C4-2B (cell line): ENCODE data around the gene C16orf74.

Source experiments
- ZFX ChIP-seq: fragments of 450-650 bp; IDR thresholded peaks from 2 replicates; pipeline ENCODE4 v1.6.1; 2017
- TF ChIP-seq, protein P1 (sequence below): fragments of 450-650 bp; conservative IDR thresholded peaks from 2 replicates; pipeline ENCODE4 v1.5.1; 2017; ENCODE audit warnings: mild to moderate bottlenecking

DNA sequence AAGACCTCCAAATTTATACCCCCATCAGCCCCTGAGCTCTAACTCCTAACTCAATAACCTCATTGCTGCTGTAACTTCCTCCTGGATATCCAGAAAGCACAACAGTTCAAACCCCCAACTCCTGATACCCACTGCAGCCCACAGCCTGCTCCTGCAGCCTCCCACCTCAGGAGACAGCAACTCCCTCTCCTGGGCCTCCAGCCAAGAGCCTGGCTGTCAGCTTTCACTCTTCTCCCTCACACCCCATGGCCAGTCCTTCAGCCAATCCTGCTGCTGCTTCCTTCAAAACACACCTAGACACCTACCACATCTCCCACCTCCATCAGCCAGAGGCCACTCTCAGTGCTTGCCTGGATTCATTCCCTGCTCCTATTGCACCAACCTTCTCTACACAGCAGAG, 67.5 kb downstream of the C16orf74 start:
- TF ChIP-seq, protein P1, sequence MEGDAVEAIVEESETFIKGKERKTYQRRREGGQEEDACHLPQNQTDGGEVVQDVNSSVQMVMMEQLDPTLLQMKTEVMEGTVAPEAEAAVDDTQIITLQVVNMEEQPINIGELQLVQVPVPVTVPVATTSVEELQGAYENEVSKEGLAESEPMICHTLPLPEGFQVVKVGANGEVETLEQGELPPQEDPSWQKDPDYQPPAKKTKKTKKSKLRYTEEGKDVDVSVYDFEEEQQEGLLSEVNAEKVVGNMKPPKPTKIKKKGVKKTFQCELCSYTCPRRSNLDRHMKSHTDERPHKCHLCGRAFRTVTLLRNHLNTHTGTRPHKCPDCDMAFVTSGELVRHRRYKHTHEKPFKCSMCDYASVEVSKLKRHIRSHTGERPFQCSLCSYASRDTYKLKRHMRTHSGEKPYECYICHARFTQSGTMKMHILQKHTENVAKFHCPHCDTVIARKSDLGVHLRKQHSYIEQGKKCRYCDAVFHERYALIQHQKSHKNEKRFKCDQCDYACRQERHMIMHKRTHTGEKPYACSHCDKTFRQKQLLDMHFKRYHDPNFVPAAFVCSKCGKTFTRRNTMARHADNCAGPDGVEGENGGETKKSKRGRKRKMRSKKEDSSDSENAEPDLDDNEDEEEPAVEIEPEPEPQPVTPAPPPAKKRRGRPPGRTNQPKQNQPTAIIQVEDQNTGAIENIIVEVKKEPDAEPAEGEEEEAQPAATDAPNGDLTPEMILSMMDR, result no peak
- TF ChIP-seq ZFX, result no peak
